ENCODE results near the gene DLST. TPM values are rescaled to one million over a fixed set of nuclear protein-coding genes. Genes with fewer than 3 reads are reported as not detected.
A peak's percentile ranks its signal among the peaks of the same experiment; 100 is the strongest.

DLST gene
- polyA plus RNA-seq, 1 of the 3 experiments (the other 2 are of a cell fraction), result 92.3 TPM

DNA sequence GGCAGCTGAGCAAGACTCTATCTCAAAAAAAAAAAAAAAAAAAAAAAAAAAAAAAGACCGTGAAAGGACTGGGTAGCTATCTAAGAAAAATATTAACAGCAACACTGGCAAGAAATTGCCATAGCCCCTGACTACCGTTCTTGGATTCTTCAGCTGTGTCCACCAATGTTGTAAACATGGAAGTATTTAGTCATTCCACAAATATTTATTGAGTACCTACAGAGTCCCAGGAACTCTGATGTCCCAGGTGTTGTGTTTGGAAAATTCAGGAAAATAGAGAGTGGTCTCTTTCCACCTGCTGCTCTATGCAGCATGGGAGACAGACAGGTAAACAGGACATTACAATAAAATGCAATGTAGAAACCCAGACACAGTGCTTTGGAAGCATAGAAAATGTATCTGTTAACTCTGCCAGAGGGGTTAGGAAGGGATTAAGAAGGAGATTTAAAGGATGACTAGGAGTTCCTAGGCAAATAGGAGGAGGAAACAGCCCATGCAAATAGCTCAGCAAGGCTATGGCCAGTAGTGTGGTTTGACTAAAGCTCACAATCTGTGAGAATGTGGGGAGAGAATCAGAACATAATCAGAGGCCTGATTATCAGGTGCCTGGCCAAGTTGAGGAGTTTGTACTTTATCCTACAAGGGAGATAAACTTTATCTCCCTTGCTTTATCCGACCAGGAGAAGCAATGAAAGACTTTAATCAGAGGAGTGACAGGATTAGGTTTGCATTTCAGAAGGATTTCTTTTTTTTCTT lies 2.1 kb upstream of the DLST start:
- CTCF ChIA-PET, result interaction anchor here (0.8 to 17.2 kb wide), 5 partner anchors 9 to 28 kb away, joined by 3 to 134 read pairs (median 4); no protein-coding TSS in a partner anchor

DNA sequence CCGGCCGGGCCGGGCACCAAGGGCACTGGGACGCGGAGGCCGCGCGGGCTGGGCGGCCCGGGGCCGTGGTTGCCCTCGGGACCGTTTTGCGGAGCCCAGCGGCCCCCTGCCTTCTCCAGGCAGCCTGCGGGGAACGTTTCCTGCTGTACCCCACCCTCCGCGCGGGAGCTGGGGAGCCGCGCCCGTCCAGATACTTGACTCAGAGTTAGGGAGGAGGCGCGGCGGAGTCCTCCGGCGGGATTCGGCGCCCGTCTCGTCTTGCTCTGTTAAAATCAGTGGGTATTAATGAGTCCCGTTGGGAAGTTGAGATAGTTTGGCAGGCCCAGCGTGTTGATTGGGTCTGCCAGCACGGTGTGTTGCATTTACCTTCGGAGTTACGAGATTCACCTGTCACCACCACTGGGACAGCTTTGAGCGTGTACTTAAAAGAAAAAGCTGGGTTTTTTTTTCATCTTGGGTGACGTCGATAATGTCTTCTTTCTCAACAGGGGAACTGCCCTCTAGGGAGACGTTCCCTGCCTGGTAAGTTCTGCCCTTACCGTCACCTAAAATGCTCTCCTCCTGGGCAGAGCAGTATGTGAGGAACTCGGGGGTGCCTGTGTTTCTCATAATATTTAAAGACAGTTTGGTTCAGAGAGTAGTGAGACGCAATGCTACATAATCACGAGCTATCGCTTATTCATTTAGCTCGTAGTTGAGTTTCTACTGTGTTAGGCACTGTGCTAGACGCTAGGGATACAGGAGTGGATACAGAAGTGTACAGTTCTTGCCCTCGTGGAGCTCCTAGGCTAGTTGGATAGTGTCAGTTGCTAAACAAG lies 596 bp downstream of the DLST start:
- WGBS (ENCODE audit: low lambda C conversion rate), result 2% methylated on average over 24 of the region's 49 CpGs

More for the DNA sequence above, 2.1 kb upstream of the DLST start:
- Histone ChIP-seq H3F3A (replicated peaks; ENCODE audit: insufficient read depth) (peaks cover 10% of the 10 kb centered on the region), H3K9me3 (no peaks in the 10 kb centered on the region), H3K9ac (no peak overlapping the region), H3K36me3 (replicated peaks in 1 of 2; ENCODE audit: control insufficient read depth in 1 of 2, insufficient read depth in 2 of 2, low read length in 1 of 2) (peaks cover 0 to 5% of the 10 kb centered on the region in 2 experiments), H3K4me3 (ENCODE audit: low read depth in 2 of 2, low read length in 1 of 2) (no peak overlapping the region), H3K9me2 (no peaks in the 10 kb centered on the region), H3K4me2 (no peak overlapping the region), H4K20me1 (ENCODE audit: insufficient read depth) (peaks cover 25% of the 10 kb centered on the region), H3K27ac (ENCODE audit: low read depth in 2 of 2, low read length in 1 of 2) (no peak overlapping the region), H3K79me2 (ENCODE audit: insufficient read depth) (peaks cover 29% of the 10 kb centered on the region), H2AFZ (ENCODE audit: low read depth) (no peak overlapping the region), H3K4me1 (ENCODE audit: control insufficient read depth in 1 of 2, insufficient read depth in 2 of 2, low read depth in 1 of 2, low read length in 1 of 2) (peaks cover 0 to 17% of the 10 kb centered on the region in 2 experiments; a peak in 2 of 4 replicates), H3K27me3 (ENCODE audit: insufficient read depth) (no peaks in the 10 kb centered on the region)
- TF ChIP-seq NRF1 (IDR thresholded peaks at IDR 0.05; ENCODE audit: low read depth, low read length), result no peak
- no peak for TF ChIP-seq JUND (IDR thresholded peaks at IDR 0.05)
- WGBS (ENCODE audit: low lambda C conversion rate), result 80% methylated on average over 3 of the region's 3 CpGs
- no peak for DNase-seq
- POLR2A ChIA-PET, result interaction anchor here (0.6 kb wide), 1 partner anchor 116 kb away, joined by 3 read pairs; no protein-coding TSS in a partner anchor

More for the DNA sequence above, 596 bp downstream of the DLST start:
- ChIA-PET POLR2A (interaction anchor here (0.9 to 1.2 kb wide), 3 partner anchors 11 to 23 kb away, joined by 3 read pairs; no protein-coding TSS in a partner anchor), CTCF (interaction anchor here (0.9 to 17.2 kb wide), 8 partner anchors 15 to 424 kb away, joined by 3 to 134 read pairs (median 3); no protein-coding TSS in a partner anchor)
- no peaks in the 10 kb centered on the region for H3K9me2 ChIP-seq
- TF ChIP-seq FOXJ3 (CRISPR knock-in tag; IDR thresholded peaks at IDR 0.05) (no peak), RCOR1 (IDR thresholded peaks at IDR 0.05; ENCODE audit: low read length) (no peak), NFIC (IDR thresholded peaks at IDR 0.05; ENCODE audit: borderline replicate concordance) (no peak), GABPA (IDR thresholded peaks at IDR 0.05; ENCODE audit: low read depth) (no peak), SIN3A (IDR thresholded peaks at IDR 0.05; ENCODE audit: borderline replicate concordance, low read depth, low read length) (no peak), TEAD4 (IDR thresholded peaks at IDR 0.05; ENCODE audit: borderline replicate concordance, insufficient read depth) (no peak), MEF2A (IDR thresholded peaks at IDR 0.05; ENCODE audit: borderline replicate concordance, low read depth) (no peak), EP300 (IDR thresholded peaks at IDR 0.05; ENCODE audit: borderline replicate concordance in 1 of 2, low read depth in 1 of 2, low read length in 1 of 2) (no peak), MXI1 (IDR thresholded peaks at IDR 0.05; ENCODE audit: low read depth, low read length) (no peak)
- TF ChIP-seq, protein P1, sequence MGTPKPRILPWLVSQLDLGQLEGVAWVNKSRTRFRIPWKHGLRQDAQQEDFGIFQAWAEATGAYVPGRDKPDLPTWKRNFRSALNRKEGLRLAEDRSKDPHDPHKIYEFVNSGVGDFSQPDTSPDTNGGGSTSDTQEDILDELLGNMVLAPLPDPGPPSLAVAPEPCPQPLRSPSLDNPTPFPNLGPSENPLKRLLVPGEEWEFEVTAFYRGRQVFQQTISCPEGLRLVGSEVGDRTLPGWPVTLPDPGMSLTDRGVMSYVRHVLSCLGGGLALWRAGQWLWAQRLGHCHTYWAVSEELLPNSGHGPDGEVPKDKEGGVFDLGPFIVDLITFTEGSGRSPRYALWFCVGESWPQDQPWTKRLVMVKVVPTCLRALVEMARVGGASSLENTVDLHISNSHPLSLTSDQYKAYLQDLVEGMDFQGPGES (IDR thresholded peaks at IDR 0.05; ENCODE audit: low read depth, low read length), result no peak
- TF ChIP-seq, protein P2, sequence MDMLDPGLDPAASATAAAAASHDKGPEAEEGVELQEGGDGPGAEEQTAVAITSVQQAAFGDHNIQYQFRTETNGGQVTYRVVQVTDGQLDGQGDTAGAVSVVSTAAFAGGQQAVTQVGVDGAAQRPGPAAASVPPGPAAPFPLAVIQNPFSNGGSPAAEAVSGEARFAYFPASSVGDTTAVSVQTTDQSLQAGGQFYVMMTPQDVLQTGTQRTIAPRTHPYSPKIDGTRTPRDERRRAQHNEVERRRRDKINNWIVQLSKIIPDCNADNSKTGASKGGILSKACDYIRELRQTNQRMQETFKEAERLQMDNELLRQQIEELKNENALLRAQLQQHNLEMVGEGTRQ (IDR thresholded peaks at IDR 0.05; ENCODE audit: borderline replicate concordance, low read depth, low read length), result no peak
- H3K9ac ChIP-seq, result peak overlapping the region; percentile 94
- peak overlapping the region; percentile 98 for H3K4me2 ChIP-seq
- H3K4me1 ChIP-seq (ENCODE audit: control insufficient read depth in 1 of 2, insufficient read depth in 2 of 2, low read depth in 1 of 2, low read length in 1 of 2), result peaks cover 0 to 21% of the 10 kb centered on the region in 2 experiments; a peak in 2 of 4 replicates
- peaks cover 52% of the 10 kb centered on the region for H4K20me1 ChIP-seq (ENCODE audit: insufficient read depth)
- peaks cover 8% of the 10 kb centered on the region in 2 experiments for H3K36me3 ChIP-seq (replicated peaks in 1 of 2; ENCODE audit: control insufficient read depth in 1 of 2, insufficient read depth in 2 of 2, low read length in 1 of 2)
- H3F3A ChIP-seq (replicated peaks; ENCODE audit: insufficient read depth), result peaks cover 19% of the 10 kb centered on the region
- H3K27ac ChIP-seq (ENCODE audit: low read depth in 2 of 2, low read length in 1 of 2), result peak overlapping the region; percentile 80 to 88
- peak overlapping the region; percentile 86 to 92 for H3K4me3 ChIP-seq (ENCODE audit: low read depth in 2 of 2, low read length in 1 of 2)
- no peaks in the 10 kb centered on the region for H3K9me3 ChIP-seq
- DNase-seq, result peak; percentile 29
- H3K79me2 ChIP-seq (ENCODE audit: insufficient read depth), result peaks cover 56% of the 10 kb centered on the region
- H3K27me3 ChIP-seq (ENCODE audit: insufficient read depth), result no peaks in the 10 kb centered on the region
- H2AFZ ChIP-seq (ENCODE audit: low read depth), result peak overlapping the region; percentile 99
